ENCODE data around the gene C17orf100.

Gene C17orf100

GRCh38 chr17:6669479-6670212 lies 18.1 kb downstream of the C17orf100 start:
- H3K4me3 ChIP-seq (replicated peaks; ENCODE audit: low read depth, low read length) = no peak overlapping the region
- TF ChIP-seq, protein P1, sequence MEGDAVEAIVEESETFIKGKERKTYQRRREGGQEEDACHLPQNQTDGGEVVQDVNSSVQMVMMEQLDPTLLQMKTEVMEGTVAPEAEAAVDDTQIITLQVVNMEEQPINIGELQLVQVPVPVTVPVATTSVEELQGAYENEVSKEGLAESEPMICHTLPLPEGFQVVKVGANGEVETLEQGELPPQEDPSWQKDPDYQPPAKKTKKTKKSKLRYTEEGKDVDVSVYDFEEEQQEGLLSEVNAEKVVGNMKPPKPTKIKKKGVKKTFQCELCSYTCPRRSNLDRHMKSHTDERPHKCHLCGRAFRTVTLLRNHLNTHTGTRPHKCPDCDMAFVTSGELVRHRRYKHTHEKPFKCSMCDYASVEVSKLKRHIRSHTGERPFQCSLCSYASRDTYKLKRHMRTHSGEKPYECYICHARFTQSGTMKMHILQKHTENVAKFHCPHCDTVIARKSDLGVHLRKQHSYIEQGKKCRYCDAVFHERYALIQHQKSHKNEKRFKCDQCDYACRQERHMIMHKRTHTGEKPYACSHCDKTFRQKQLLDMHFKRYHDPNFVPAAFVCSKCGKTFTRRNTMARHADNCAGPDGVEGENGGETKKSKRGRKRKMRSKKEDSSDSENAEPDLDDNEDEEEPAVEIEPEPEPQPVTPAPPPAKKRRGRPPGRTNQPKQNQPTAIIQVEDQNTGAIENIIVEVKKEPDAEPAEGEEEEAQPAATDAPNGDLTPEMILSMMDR (IDR thresholded peaks at IDR 0.05; ENCODE audit: low read depth, low read length, missing control alignments) = no peak
- no peak for DNase-seq (ENCODE audit: extremely low read depth, low read depth)

GRCh38 chr17:6670571-6670970 lies 19.0 kb downstream of the C17orf100 start:
- TF ChIP-seq, protein P1 (IDR thresholded peaks at IDR 0.05; ENCODE audit: low read depth, low read length, missing control alignments) = no peak
- DNase-seq (ENCODE audit: extremely low read depth, low read depth) = no peak
- H3K4me3 ChIP-seq (replicated peaks; ENCODE audit: low read depth, low read length) = no peak overlapping the region

DNA sequence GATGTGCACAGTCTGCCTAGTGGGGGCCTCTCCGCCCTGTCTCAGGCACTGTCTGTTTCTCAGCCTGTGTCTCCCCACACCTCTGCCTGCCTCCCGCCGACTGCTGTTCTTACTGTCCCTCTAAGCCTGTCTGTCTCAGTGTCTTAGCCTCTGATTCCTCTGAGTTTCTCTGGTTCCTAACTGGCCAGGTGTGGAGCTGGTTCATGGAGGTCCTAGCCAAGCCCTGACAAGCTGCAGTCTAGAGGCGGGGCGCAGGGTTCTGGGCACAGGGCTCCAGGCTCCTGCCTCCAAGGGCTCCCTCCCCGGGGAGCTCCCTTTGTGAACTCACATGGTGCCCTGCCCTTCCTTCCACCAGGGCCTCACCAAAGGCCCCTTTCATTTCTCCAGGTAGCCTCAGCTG lies 19.4 kb downstream of the C17orf100 start:
- TF ChIP-seq, protein P1 (IDR thresholded peaks at IDR 0.05; ENCODE audit: low read depth, low read length, missing control alignments) = no peak
- DNase-seq (ENCODE audit: extremely low read depth, low read depth) = no peak

GRCh38 chr17:6671431-6671830 lies 19.9 kb downstream of the C17orf100 start:
- H3K4me3 ChIP-seq (replicated peaks; ENCODE audit: low read depth, low read length) = no peak overlapping the region
- TF ChIP-seq, protein P1 (IDR thresholded peaks at IDR 0.05; ENCODE audit: low read depth, low read length, missing control alignments) = no peak
- DNase-seq (ENCODE audit: extremely low read depth, low read depth) = no peak

More for the DNA sequence above, 19.4 kb downstream of the C17orf100 start:
- H3K4me3 ChIP-seq (replicated peaks; ENCODE audit: low read depth, low read length) = no peak overlapping the region

GRCh38 chr17:6674586-6674985 lies 23.0 kb downstream of the C17orf100 start:
- DNase-seq (ENCODE audit: extremely low read depth, low read depth) = no peak
- TF ChIP-seq, protein P1 (IDR thresholded peaks at IDR 0.05; ENCODE audit: low read depth, low read length, missing control alignments) = no peak
- H3K4me3 ChIP-seq (replicated peaks; ENCODE audit: low read depth, low read length) = no peak overlapping the region

- no peak overlapping the region for H3K4me3 ChIP-seq (replicated peaks; ENCODE audit: low read depth, low read length)
- no peak for DNase-seq (ENCODE audit: extremely low read depth, low read depth)
- TF ChIP-seq, protein P1 (IDR thresholded peaks at IDR 0.05; ENCODE audit: low read depth, low read length, missing control alignments) = no peak
Observed at GRCh38 chr17:6675201-6675825, 23.8 kb downstream of the C17orf100 start.
